Calu3 (cell line): Measurements from ENCODE around the gene STX8. TPM values are rescaled to one million over a fixed set of nuclear protein-coding genes. Genes with fewer than 3 reads are reported as not detected.

ENCODE experiments used
- BruUV-seq: library from RNA; stranded (reverse); fragments of 400-500 nt; replicated peaks from 2 replicates; lab custom pipeline; 2021; lab: Mats Ljungman, UMichigan
- CTCF ChIA-PET: fragments of 300-600 bp; sonication (Branson Sonifier 250); formaldehyde crosslinking; loops from one replicate; lab custom pipeline; 2022; ENCODE audit warnings: antibody characterized with exemption; lab: Charles Lee
- DNase-seq: peaks from one replicate; pipeline ENCODE4 v3.0.0; 2022
- H3K27ac Mint-ChIP-seq: one replicate; pipeline ENCODE4 v1.8.0; 2022; ENCODE audit warnings: mixed read lengths; ENCODE audit not compliant: unreplicated experiment
- H3K27me3 Mint-ChIP-seq: one replicate; pipeline ENCODE4 v1.8.0; 2022; ENCODE audit warnings: mixed read lengths; ENCODE audit not compliant: unreplicated experiment
- H3K36me3 Mint-ChIP-seq: one replicate; pipeline ENCODE4 v1.8.0; 2022; ENCODE audit warnings: mild to moderate bottlenecking, moderate library complexity, mixed read lengths; ENCODE audit not compliant: insufficient read depth, unreplicated experiment
- H3K4me1 Mint-ChIP-seq: one replicate; pipeline ENCODE4 v1.8.0; 2022; ENCODE audit warnings: mild to moderate bottlenecking, low read depth, mixed read lengths; ENCODE audit not compliant: unreplicated experiment
- H3K4me3 Mint-ChIP-seq: one replicate; pipeline ENCODE4 v1.8.0; 2022; ENCODE audit warnings: mild to moderate bottlenecking, low read depth, moderate library complexity, mixed read lengths; ENCODE audit not compliant: unreplicated experiment
- H3K9me3 Mint-ChIP-seq: one replicate; pipeline ENCODE4 v1.8.0; 2022; ENCODE audit warnings: low read depth, mixed read lengths; ENCODE audit not compliant: unreplicated experiment
- intact Hi-C: fragments of 100-400 bp; cut with micrococcal nuclease; formaldehyde crosslinking; loops from one replicate; pipeline ENCODE4 v1.10.0; 2022; ENCODE audit not compliant: unreplicated experiment
- total RNA-seq: library from RNA; stranded (reverse); gene quantifications from 2 replicates; pipeline ENCODE4 v1.2.3, GENCODE V29; 2022
- TF ChIP-seq, protein P1 (sequence below): fragments of 200-600 bp; IDR thresholded peaks from one replicate; pipeline ENCODE4 v1.8.0; 2022; ENCODE audit warnings: antibody characterized with exemption; ENCODE audit not compliant: unreplicated experiment

STX8 gene
- total RNA-seq, 1 experiment from 2014 or later = 32.4 TPM

DNA sequence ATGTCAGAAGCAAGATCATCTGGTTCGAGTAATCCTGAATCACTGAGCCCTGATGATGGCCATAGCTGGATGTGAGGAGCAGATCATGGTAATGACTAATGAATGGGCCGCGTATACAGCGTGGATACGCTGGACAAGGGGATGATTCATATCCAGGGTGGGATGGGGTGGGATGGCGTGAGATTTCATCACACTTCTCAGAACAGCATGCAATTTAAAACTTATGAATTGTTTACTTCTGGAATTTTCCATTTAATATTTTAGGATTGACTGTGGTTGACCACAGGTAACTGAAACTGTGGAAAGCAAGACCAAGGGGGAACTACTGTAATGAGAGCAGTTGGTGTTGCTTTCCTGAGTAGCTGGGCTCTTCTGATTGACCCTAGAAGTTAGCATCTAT lies 225.5 kb downstream of the STX8 start:
- no peaks in the 10 kb centered on the region for H3K9me3 Mint-ChIP-seq
- CTCF ChIA-PET = no interaction called here
- H3K4me1 Mint-ChIP-seq = no peaks in the 10 kb centered on the region
- no peaks in the 10 kb centered on the region for H3K36me3 Mint-ChIP-seq
- no peaks in the 10 kb centered on the region for H3K27me3 Mint-ChIP-seq
- no peak overlapping the region for H3K4me3 Mint-ChIP-seq
- no peak overlapping the region for H3K27ac Mint-ChIP-seq
- intact Hi-C loops = no loop called here
- BruUV-seq = no TSS peak
- TF ChIP-seq, protein P1, sequence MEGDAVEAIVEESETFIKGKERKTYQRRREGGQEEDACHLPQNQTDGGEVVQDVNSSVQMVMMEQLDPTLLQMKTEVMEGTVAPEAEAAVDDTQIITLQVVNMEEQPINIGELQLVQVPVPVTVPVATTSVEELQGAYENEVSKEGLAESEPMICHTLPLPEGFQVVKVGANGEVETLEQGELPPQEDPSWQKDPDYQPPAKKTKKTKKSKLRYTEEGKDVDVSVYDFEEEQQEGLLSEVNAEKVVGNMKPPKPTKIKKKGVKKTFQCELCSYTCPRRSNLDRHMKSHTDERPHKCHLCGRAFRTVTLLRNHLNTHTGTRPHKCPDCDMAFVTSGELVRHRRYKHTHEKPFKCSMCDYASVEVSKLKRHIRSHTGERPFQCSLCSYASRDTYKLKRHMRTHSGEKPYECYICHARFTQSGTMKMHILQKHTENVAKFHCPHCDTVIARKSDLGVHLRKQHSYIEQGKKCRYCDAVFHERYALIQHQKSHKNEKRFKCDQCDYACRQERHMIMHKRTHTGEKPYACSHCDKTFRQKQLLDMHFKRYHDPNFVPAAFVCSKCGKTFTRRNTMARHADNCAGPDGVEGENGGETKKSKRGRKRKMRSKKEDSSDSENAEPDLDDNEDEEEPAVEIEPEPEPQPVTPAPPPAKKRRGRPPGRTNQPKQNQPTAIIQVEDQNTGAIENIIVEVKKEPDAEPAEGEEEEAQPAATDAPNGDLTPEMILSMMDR = no peak
- DNase-seq = no peak

DNA sequence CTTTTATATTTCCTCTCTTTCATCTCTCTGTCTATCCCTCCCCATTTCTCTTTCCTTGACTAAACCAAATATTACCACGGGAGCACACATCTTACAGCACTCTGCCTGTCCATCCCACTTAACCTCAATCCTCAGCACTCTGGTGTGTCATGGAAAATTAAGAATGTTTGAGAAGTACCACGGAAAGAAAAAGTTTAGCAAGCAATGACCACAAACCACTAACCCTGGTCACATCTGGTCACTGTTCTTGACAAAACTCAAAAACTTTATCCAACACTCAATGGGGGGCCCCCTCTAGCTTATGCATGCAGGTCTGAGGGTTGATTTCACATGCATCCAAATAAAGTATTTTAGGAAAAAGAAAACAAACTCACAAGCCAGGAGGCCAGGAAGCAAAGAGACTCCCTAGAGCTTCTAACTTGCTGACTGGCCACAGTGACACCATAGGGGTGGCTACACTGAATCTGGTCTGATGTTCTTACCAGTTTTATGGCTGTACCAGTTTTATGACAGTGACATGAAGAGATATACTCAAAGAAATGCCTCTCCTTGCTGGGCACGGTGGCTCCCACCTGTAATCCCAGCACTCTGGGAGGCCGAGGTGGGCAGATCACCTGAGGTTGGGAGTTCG lies 229.2 kb downstream of the STX8 start:
- CTCF ChIA-PET = no interaction called here
- no TSS peak for BruUV-seq

DNA sequence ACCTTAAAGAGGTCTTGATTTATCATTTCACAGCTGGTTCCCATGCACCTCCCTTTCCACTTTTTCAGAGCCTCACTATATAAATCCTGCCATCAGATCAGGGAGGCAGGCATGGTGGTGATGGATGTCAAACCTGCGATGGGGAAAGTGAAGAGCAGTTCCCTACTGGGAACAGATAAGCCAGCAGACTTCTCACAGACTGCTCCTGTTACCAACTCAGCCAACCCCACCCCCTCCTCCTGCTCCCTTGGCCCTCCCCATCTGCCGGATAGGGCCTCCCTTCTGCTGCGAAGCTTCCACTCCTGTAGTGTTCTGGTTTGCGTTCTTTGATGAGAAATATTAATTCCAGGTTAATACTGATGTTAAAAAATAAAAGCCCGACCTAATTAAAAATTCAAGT lies 232.1 kb downstream of the STX8 start:
- Mint-ChIP-seq H3K9me3 (no peaks in the 10 kb centered on the region), H3K4me3 (no peak overlapping the region), H3K36me3 (no peaks in the 10 kb centered on the region), H3K4me1 (no peaks in the 10 kb centered on the region), H3K27ac (no peak overlapping the region), H3K27me3 (no peaks in the 10 kb centered on the region)
- CTCF ChIA-PET = no interaction called here
- intact Hi-C loops = no loop called here
- no peak for DNase-seq
- BruUV-seq = no TSS peak
- TF ChIP-seq, protein P1 = no peak

More for the DNA sequence above, 229.2 kb downstream of the STX8 start:
- intact Hi-C loops = no loop called here
- Mint-ChIP-seq H3K36me3 (no peaks in the 10 kb centered on the region), H3K27ac (no peak overlapping the region), H3K4me3 (no peak overlapping the region), H3K4me1 (no peaks in the 10 kb centered on the region), H3K9me3 (no peaks in the 10 kb centered on the region), H3K27me3 (no peaks in the 10 kb centered on the region)
- DNase-seq = no peak
- TF ChIP-seq, protein P1 = no peak

DNA sequence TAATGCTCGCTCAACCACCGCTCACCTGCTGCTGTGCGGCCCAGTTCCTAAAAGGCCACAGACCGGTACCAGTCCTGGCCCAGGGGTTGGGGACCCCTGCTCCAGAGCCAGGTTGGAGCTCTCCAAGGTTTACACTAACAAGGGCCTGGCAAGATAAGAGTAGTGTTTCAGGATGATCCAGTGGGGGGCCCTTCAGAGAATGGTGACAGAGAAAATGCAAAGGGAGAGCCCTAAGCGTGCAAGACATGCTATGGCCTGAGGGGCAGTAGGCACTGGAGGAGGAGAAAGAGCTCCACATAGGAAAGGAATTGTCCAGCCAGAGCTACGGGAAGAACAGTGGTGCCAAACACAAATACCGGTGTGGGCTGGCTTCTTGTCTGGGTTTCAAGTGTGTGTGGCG lies 233.4 kb downstream of the STX8 start:
- Mint-ChIP-seq H3K27me3 (no peaks in the 10 kb centered on the region), H3K36me3 (no peaks in the 10 kb centered on the region), H3K9me3 (no peaks in the 10 kb centered on the region), H3K4me1 (no peaks in the 10 kb centered on the region), H3K4me3 (no peak overlapping the region), H3K27ac (no peak overlapping the region)
- BruUV-seq = no TSS peak
- intact Hi-C loops = no loop called here
- no peak for DNase-seq
- TF ChIP-seq, protein P1 = no peak
- CTCF ChIA-PET = no interaction called here
